HUDEP-2 (cell line): ENCODE measurements around the gene SDK1.

ENCODE experiments used
- DNase-seq, 76 experiments: peaks; one replicate each; lab custom pipeline; 2025; ENCODE audit not compliant: unreplicated experiment in 76 of 76; lab: John Stamatoyannopoulos, UW

Gene SDK1

GRCh38 chr7:3282457-3282856 is 18.6 kb upstream of the SDK1 start:
- DNase-seq = no peak

GRCh38 chr7:3283130-3283704 is 17.8 kb upstream of the SDK1 start:
- no peak for DNase-seq

DNA sequence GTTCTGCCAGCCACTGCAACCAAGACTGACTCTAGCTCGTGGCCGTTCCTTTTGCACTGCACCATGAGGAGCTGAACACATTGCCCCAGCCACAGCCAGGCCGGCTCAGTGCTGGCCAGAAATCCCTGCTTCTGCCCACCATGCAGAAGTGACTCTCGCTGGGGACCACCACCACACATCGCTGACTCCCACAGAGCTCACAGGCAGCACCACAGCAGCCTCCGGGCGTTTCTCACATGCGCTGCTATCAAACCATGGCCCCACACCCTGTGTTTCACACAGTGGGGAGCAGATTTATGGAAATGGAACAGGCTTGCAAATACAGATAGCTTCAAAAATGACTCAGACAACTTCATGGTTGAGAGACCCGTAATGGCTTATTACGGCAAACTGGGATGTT is 15.4 kb upstream of the SDK1 start:
- DNase-seq = no peak

GRCh38 chr7:3289996-3290395 is 11.1 kb upstream of the SDK1 start:
- DNase-seq = no peak

- no peak for DNase-seq
Measured at GRCh38 chr7:3292694-3293093, 8.4 kb upstream of the SDK1 start.

- DNase-seq = no peak
Measured at GRCh38 chr7:3294432-3295100, 6.5 kb upstream of the SDK1 start.

GRCh38 chr7:3297105-3297819 is 3.8 kb upstream of the SDK1 start:
- no peak for DNase-seq

DNA sequence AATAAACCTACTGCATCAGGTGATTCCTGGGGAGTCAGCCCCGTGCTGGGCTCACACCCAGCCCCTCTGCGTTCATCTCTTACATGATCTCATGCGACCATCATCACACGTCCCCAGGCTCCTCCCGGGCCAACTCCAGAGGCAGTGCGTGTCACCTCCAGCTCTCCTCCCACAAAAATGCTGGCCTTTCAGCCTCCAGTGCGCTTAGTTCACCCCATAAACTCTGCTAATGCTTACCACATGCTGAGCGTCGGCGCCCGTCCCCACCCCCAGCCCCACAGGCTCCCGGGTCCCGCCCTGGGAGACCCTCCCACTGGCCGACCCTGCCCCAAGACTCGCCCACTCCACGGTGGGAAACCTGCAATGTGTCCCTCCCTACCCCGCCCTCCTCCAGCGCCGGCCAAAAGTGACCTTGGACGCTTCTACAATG is 816 bp upstream of the SDK1 start:
- DNase-seq = no peak

DNA sequence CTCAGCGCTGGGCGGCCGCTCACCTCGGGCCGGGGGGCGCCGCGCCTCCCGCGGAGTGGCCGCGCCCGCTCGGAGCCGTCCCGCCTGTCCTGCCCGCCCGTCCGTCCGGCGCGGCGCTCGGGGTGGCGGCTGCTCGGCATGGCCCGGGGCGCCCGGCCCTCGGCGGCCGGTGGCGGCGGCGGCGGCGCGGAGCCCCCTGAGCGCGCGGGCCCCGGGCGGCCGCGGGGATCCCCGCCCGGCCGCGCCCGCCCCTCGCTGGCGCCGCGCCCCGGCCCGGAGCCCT is 338 bp downstream of the SDK1 start:
- no peak for DNase-seq

- peak in 1 of 76 experiments; percentile 4 for DNase-seq
Measured at GRCh38 chr7:3301831-3302618, 973 bp downstream of the SDK1 start.

- DNase-seq = no peak
Measured at GRCh38 chr7:3302681-3303320, 1.7 kb downstream of the SDK1 start.

DNA sequence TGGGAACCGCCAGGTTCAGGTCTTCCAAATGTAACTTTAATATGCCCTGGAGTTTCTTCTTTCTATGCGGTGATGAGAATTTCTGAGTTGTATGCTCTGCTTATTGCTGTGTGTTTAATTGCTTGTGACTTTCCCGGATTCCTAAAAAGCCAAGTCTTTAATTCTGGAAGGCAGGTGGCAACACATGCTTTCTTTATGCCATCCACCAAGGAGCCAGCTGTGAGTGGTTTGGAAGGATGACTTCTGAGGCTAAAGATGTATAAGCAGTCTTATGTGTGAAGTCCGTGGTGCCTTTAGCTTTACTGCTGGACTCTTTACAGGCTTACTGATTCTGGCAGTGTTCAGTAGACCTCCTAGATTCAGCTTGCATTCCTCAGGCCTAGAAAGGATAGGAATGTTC is 3.1 kb downstream of the SDK1 start:
- no peak for DNase-seq

GRCh38 chr7:3307435-3307834 is 6.4 kb downstream of the SDK1 start:
- no peak for DNase-seq

GRCh38 chr7:3309140-3309539 is 8.1 kb downstream of the SDK1 start:
- DNase-seq = no peak

- no peak for DNase-seq
Measured at GRCh38 chr7:3309956-3310355, 8.9 kb downstream of the SDK1 start.

DNA sequence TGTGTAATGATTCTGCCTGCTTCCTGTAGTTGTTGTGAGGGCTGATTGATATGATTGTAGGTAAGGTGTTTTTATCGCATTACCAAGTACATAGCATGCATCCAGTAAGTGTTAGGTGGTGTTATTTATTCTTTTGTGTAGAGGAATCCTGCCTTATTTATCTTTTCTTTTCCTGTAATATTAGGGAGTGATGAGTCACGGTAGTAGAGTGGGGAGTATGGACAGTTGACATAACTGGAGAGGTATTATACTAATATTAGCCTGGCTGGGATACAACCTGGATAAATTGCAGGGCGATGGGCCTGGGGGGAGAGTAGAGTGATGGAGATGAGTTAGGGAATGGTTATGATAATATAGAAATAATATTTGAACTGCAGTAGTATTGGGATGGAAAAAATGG is 9.8 kb downstream of the SDK1 start:
- DNase-seq = no peak

- DNase-seq = no peak
Measured at GRCh38 chr7:3312583-3312982, 11.5 kb downstream of the SDK1 start.

DNA sequence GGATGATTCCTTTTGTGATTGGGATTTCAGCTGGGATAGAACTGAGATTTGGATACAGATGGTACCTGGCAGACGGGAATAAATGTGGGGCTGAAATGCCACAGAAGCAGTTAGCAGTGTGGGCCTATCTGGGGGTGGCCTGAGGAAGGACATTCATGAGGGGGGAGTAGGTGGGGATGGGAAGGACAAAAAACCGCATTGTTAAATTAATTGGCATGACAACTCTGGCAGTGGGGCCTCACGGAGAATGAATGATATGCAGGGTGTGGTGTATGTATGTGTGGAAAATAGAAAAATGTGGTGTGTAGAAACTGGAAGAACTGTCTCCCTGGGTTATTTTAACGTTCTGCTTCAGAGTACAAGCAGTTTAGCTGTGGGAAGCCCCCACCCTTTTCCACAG is 17.8 kb downstream of the SDK1 start:
- DNase-seq = no peak

DNA sequence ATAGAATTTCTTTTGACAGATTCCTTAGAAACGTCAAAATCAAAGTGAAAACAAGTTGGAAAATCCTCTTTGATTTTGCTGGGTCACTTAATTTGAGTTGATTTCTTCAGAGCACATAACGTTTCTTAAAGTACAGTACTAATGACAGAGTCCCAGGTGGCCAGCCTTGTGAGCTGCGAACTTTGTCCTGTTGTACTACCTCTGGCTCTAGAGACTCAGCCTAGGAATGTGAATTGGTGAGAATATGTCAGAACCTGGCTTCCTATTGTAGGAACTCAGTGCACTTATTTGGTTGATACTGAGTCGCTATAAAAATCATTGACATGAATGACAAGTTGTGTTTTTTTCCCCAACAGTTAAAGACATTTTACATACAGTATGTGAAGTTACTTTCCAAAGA is 20.2 kb downstream of the SDK1 start:
- DNase-seq = no peak

DNA sequence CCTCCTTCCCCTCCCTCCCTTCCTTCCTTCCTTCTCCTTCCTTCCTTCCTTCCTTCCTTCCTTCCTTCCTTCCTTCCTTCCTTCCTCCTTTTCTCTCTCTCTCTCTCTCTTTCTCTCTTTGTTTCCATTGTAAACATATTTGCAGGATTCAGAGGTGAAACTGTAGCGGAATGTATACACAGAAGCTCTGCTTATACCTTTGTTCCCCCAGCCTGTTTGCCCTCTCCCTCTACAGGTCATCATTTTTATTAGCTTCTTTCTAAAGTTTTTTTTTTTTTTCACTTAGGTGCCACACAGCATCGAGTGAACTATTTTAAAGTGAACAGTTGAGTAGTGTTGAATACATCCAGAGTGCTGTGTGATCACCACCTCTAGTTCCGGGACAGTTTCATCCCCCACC is 20.7 kb downstream of the SDK1 start:
- DNase-seq = no peak

GRCh38 chr7:3326246-3326645 is 25.2 kb downstream of the SDK1 start:
- DNase-seq = no peak
